GM19467 (cell line): Measurements from ENCODE around the gene ASPG.
"Not testable (repeated sequence)": the region's sequence is repeated elsewhere in the genome, so short reads cannot be mapped to it uniquely, and the experiment has no call there.

Experiments
- ATAC-seq: cut with Tn5 transposase; IDR thresholded peaks from one replicate; pipeline ENCODE4 v1.9.1; 2021; ENCODE audit warnings: mild to moderate bottlenecking, moderate library complexity; ENCODE audit not compliant: unreplicated experiment

ASPG gene

GRCh38 chr14:104144911-104145825, 59.7 kb downstream of the ASPG start:
- ATAC-seq, result no peak

- no peak for ATAC-seq
These were observed 60.5 kb downstream of the ASPG start for GRCh38 chr14:104145826-104146601.

GRCh38 chr14:104146651-104147345, 61.3 kb downstream of the ASPG start:
- no peak for ATAC-seq

- ATAC-seq, result no peak
These were observed 62.0 kb downstream of the ASPG start for GRCh38 chr14:104147346-104148125.

- no peak for ATAC-seq
These were observed 63.2 kb downstream of the ASPG start for GRCh38 chr14:104148433-104149277.

GRCh38 chr14:104149278-104149595, 63.7 kb downstream of the ASPG start:
- no peak for ATAC-seq

GRCh38 chr14:104149617-104150135, 64.2 kb downstream of the ASPG start:
- ATAC-seq, result no peak

GRCh38 chr14:104150136-104151025, 64.9 kb downstream of the ASPG start:
- ATAC-seq, result no peak

GRCh38 chr14:104151026-104151381, 65.5 kb downstream of the ASPG start:
- ATAC-seq, result no peak

GRCh38 chr14:104151566-104152245, 66.2 kb downstream of the ASPG start:
- no peak for ATAC-seq

GRCh38 chr14:104152246-104152575, 66.7 kb downstream of the ASPG start:
- no peak for ATAC-seq

- ATAC-seq, result no peak
These were observed 67.3 kb downstream of the ASPG start for GRCh38 chr14:104152686-104153393.

GRCh38 chr14:104153394-104153755, 67.9 kb downstream of the ASPG start:
- ATAC-seq, result not testable (repeated sequence)

- no peak for ATAC-seq
These were observed 68.7 kb downstream of the ASPG start for GRCh38 chr14:104154246-104154645.

GRCh38 chr14:104155513-104155912, 70.0 kb downstream of the ASPG start:
- ATAC-seq, result no peak

- ATAC-seq, result no peak
These were observed 70.6 kb downstream of the ASPG start for GRCh38 chr14:104156142-104156541.

- no peak for ATAC-seq
These were observed 71.8 kb downstream of the ASPG start for GRCh38 chr14:104157016-104157928.
